Retinal pigment epithelial cell (primary cell): Measurements from ENCODE around the gene CASQ2.

Experiments
- DNase-seq: peaks from one replicate; pipeline ENCODE4 v3.0.0-alpha.2; 2010; ENCODE audit warnings: low read depth
- H3K4me3 ChIP-seq: 2 replicates; pipeline ENCODE4 v1.5.1; 2011; ENCODE audit warnings: mild to moderate bottlenecking, low read length, control low read depth, moderate library complexity
- CTCF ChIP-seq: conservative IDR thresholded peaks from 2 replicates; pipeline ENCODE4 v1.5.1; 2011; ENCODE audit warnings: low read depth, low read length, control low read depth, inconsistent platforms

Gene CASQ2

GRCh38 chr1:115672224-115673009 lies 96.1 kb downstream of the CASQ2 start:
- TF ChIP-seq CTCF = no peak
- H3K4me3 ChIP-seq = no peak overlapping the region
- DNase-seq = no peak

- no peak for TF ChIP-seq CTCF
- H3K4me3 ChIP-seq = no peak overlapping the region
- DNase-seq = no peak
These were observed 97.2 kb downstream of the CASQ2 start for GRCh38 chr1:115671176-115671934.

- H3K4me3 ChIP-seq = no peak overlapping the region
- TF ChIP-seq CTCF = no peak
- DNase-seq = no peak
These were observed 97.9 kb downstream of the CASQ2 start for GRCh38 chr1:115670476-115671175.

GRCh38 chr1:115669886-115670285 lies 98.6 kb downstream of the CASQ2 start:
- no peak overlapping the region for H3K4me3 ChIP-seq
- no peak for TF ChIP-seq CTCF
- no peak for DNase-seq

- no peak for TF ChIP-seq CTCF
- no peak for DNase-seq
- H3K4me3 ChIP-seq = no peak overlapping the region
These were observed 99.4 kb downstream of the CASQ2 start for GRCh38 chr1:115669002-115669673.

- TF ChIP-seq CTCF = no peak
- no peak for DNase-seq
- H3K4me3 ChIP-seq = no peak overlapping the region
These were observed 99.9 kb downstream of the CASQ2 start for GRCh38 chr1:115668579-115668978.
